Erythroblast (primary cell): Measurements from ENCODE around the gene RGS16.

Source experiments
- GATA1 ChIP-seq: IDR thresholded peaks from 2 replicates; pipeline ENCODE4 v1.6.1; 2011; ENCODE audit warnings: low read depth, mild to moderate bottlenecking, control low read depth, low read length, moderate library complexity
- POLR2A ChIP-seq: IDR thresholded peaks from 2 replicates; pipeline ENCODE4 v1.6.1; 2011; ENCODE audit warnings: mild to moderate bottlenecking, low read length

- TF ChIP-seq POLR2A (no peak), GATA1 (no peak)
Measured at GRCh38 chr1:182589931-182590330, 14.3 kb downstream of the RGS16 start.
